Measurements from ENCODE around the gene CLCN5. TPM values are rescaled to one million over a fixed set of nuclear protein-coding genes. Genes with fewer than 3 reads are reported as not detected.

CLCN5 gene
- total RNA-seq, 1 experiment from 2014 or later = 9.4 TPM

Small RNA genes lying within 50 kb of the gene (small RNA-seq; reads per million reads assigned to genes)
- 0 to 1.2 reads per million in 2 experiments for gene MIR188
- 1.7 to 23.7 reads per million in 2 experiments for gene MIR362
- gene MIR500A = 4.7 to 45.0 reads per million in 2 experiments
- 0 to 1.1 reads per million in 2 experiments for gene MIR500B
- 1.1 to 20.3 reads per million in 2 experiments for gene MIR501
- gene MIR502 = 0.12 to 1.1 reads per million in 2 experiments
- gene MIR532 = 13.6 to 211 reads per million in 2 experiments
- gene MIR660 = 2.4 to 54.8 reads per million in 2 experiments
- gene RNU6-421P = 0 reads per million in 2 experiments

Other genes with a start within 250 kb of the CLCN5 start
- not detected in 2 replicates for gene PAGE1, start 226.6 kb upstream of the CLCN5 start, total RNA-seq (2014; rRNA removed; shearing (Covaris generic))
- not detected in 2 replicates for gene PAGE4, start 93.3 kb upstream of the CLCN5 start, total RNA-seq (2014; rRNA removed; shearing (Covaris generic))
- gene USP27X, start 43.1 kb upstream of the CLCN5 start, total RNA-seq (2014; rRNA removed; shearing (Covaris generic)) = 1.3 and 2.1 TPM in 2 replicates